HG03159 (cell line): ENCODE data around the gene KCNIP1.

Experiments
- ATAC-seq: cut with Tn5 transposase; IDR thresholded peaks from one replicate; pipeline ENCODE4 v1.9.1; 2021; ENCODE audit warnings: mild to moderate bottlenecking, moderate library complexity; ENCODE audit not compliant: unreplicated experiment

Gene KCNIP1

DNA sequence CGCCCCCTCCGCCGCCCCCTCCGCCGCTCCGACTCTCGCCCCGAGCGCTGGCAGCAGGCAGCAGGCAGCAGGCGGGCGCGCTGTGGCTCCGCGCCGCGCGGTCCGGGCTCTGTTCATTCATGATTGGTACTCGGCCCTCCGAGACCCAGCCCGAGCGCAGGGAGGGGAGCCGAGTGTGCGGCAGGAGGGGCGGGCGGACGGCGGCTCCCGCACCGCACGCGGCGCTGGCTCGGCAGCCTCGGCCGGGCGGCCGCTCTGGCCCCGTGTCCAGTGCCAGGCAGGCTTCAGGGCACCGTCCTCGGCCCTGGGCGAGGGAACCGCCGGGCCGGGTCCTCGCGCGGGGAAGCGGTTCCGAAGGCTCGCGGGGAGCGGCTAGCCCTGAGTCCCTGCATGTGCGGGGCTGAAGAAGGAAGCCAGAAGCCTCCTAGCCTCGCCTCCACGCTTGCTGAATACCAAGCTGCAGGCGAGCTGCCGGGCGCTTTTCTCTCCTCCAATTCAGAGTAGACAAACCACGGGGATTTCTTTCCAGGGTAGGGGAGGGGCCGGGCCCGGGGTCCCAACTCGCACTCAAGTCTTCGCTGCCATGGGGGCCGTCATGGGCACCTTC, at the start of gene KCNIP1:
Gene KCNIP1, plus strand, starts transcription at position 31 of the 607 bp plus-strand sequence.
- no peak for ATAC-seq

- no peak for ATAC-seq
Measured at GRCh38 chr5:170463426-170463825, 40.4 kb upstream of the KCNIP1 start.

DNA sequence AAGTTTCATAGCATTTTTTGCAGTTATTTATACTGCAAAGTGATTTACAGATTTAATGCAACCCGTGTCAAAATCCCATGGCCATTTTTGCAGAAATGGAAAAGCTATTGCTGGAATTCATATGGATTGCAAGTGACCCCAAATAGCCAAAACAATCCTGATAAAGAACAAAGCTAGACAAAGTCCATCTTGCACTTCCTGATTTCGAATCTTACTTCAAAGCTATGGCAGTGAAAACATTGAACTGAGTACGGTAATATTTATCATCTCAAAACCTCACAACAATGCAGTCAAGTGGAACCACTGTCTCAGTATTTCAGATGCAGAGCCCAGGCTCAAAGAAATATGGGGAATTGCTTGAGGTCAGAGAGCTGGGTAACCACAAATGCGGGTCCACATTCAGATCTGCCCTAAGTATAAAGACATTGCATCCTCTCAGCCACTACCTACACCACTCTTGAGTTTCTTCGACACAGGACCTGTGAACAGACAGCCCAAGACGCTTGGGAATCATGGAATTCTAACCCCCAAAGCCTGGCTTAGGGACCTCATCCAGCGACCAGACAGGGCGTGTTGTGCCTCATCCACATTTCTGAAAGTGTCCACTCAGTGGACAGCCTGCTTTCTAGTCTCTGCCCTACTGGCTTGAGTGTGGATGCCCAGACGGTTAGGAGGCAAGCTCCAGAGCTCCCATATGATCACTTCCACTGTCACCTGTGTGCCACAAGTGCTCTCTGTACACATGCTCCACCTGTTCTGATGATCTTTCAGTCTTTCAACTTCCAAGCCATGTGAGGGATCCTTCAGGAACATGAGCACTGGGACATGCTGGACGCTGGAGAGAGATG, 39.3 kb upstream of the KCNIP1 start:
- ATAC-seq: no peak

- no peak for ATAC-seq
Measured at GRCh38 chr5:170466553-170466952, 37.3 kb upstream of the KCNIP1 start.

- ATAC-seq: no peak
Measured at GRCh38 chr5:170466988-170467707, 36.7 kb upstream of the KCNIP1 start.

DNA sequence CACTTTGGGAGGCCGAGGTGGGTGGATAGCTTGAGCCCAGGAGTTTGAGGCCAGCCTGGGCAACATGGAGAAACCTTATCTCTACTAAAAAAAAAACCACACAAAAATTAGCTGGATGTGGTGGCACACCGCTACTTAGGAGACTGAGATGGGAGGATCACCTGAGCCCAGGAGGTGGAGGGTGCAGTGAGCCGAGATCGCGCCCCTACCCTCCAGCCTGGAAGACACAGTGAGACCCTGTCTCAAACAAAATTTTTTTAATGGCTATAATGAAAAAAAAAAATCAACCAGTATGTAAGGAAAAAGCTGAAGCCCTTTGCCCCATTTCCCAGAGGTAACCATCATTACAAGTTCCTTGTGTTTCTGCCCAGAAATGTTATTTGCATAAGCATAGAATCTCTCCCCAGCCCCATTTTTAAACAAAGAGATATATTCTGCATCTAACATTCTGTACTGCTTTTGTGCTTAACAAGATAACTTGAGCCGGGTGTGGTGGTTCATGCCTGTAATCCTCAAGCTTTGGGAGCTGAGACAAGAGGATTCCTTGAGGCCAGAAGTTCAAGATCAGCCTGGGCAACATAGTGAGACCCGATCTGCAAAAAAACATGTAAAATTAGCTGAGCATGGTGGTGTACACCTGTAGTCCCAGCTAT, 35.1 kb upstream of the KCNIP1 start:
- ATAC-seq: no peak

DNA sequence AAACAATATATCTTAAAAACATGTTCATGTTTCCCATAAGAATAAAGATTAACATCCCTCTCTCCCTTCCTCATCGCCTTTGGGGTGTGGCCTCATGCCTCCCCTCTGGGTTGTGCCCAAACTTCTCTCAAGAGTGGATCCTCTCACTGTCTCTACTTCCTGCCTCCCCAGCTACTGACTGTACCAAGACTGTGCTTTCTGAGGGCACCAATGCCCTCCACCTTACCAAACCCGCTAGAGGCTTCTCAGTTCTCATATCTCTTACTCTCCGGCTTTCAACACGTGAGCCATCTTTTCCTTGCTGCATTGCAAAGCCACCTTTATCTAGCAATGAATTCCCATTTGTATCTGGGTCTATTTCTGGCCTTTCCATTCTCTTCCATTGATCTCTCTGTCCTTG, 34.4 kb upstream of the KCNIP1 start:
- no peak for ATAC-seq

DNA sequence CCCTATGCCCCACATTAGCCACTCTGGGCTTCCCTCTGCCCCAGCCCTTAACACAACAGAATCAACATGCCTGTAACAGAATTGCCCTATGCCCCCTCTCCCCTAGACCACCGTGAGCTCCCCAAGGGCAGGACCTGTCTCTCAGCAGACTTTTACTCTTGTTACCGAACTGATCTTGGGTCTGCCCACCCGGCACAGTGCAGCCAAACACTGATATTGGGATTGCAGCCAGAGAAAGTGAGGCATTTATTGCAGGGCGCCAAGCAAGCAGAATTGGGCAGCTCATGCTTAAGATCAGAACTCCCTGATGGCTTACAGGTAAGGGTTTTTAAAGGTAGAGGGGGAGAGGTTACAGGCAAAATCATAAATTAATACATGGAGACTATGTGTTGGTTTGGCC, 33.5 kb upstream of the KCNIP1 start:
- ATAC-seq: no peak

GRCh38 chr5:170470808-170471404, 32.9 kb upstream of the KCNIP1 start:
- no peak for ATAC-seq

- no peak for ATAC-seq
Measured at GRCh38 chr5:170471551-170472178, 32.2 kb upstream of the KCNIP1 start.

DNA sequence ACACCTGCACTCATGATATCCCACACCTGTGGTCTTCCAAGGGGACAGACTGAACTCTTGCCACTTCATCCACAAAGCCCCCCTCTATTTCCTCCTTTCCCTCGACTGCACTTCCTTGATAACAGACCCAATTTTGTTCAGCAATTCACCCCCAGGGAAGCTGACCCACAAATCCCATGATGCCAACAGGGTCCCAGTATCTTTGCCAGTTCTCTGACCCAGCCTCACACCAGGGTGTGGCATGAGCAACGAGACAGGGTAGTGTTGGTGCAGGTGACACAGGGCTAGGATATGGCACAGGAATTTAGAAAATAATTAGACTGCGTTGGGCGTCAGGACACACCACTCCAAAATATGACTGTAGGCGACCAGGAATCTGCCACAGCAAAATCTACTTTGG, 30.2 kb upstream of the KCNIP1 start:
- no peak for ATAC-seq

DNA sequence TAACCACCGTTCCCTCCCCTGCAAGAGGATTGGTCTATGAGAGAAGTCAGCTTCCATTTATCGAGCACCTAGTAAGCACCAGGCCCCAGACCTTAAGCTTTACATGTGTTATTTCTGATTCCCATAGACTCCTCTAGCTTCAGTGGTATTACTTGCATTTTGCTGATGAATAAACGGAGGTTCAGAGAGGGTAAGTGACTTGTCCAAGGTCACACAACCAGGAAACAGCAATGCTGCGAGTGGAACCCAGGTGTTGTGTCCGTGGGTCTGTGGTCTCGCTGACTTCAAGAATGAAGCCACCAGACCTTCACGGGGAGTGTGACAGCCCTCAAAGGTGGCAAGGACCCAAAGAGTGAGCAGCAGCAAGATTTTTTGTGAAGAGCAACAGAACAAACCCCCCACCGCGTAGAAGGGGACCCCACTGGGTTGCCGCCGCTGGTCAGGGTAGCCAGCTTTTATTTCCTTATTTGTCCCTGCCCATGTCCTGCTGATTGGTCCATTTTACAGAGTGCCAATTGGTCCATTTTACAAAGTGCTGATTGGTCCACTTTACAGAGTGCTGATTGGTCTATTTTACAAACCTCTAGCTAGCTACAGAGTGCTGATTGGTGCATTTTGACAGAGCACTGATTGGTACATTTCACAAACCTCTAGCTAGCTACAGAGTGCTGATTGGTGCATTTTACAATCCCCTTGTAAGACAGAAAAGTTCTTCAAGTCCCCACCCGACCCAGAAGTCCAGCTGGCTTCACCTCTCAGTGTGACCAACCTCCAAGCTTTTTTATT, 29.1 kb upstream of the KCNIP1 start:
- no peak for ATAC-seq

GRCh38 chr5:170475294-170476000, 28.4 kb upstream of the KCNIP1 start:
- ATAC-seq: no peak

DNA sequence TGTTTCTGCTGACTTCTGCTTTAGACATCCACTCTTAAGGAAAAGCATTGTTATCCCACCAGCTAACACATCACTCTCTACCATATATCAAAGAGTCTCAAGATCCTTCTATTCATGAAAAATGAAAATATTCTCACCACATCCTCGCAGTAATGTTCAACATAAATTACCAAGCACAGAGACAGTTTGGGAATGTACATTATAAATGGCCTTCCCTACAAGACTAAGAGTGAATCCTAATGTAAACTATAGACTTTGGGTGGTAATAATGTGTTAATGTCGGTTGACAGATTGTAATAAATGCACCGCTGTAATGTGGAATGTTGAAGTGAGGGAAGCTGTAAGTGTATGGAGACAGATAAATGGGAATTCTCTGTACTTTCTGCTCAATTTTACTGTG, 27.1 kb upstream of the KCNIP1 start:
- no peak for ATAC-seq

DNA sequence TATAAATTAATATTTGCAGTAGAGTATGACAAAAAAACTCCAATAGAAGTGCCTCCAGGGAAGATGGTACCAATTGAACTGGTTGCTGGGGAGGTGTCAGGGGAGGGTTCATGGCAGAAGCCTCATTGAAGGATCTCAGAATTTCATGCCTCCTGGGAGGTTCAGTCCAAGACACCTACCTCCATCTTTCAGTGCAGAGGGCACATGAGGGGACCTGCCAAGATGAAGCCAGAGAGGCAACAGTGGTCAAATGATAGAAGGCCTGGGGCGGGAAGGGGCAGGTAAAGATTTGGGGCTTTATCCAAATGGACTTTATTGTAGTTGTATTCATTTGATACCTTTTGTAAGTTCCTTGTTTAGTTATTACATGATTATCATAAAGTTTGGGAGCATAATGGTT, 25.9 kb upstream of the KCNIP1 start:
- no peak for ATAC-seq

- ATAC-seq: no peak
Measured at GRCh38 chr5:170478306-170478705, 25.5 kb upstream of the KCNIP1 start.

DNA sequence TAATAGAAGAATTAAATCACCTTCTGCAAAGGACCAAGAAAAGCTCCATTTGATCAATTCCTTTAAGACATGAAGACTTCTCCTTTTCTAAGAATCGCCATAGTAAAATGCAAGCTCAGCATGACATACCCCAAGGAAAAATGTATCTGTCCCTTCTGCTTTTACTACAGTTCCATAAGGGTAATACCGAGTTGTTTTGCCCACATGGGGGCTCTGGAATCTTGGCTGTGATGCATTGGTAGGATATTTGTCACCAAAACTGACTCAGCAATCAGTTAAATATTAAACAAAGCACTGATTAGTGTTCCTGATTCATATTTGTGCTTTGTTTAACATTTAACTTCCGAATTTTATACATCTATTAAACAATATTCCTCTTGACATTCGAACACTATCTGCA, 24.3 kb upstream of the KCNIP1 start:
- ATAC-seq: no peak

- ATAC-seq: no peak
Measured at GRCh38 chr5:170480260-170480659, 23.6 kb upstream of the KCNIP1 start.

GRCh38 chr5:170481849-170482248, 22.0 kb upstream of the KCNIP1 start:
- no peak for ATAC-seq
